ENCODE results near the gene TSPAN6. TPM values are rescaled to one million over a fixed set of nuclear protein-coding genes. Genes with fewer than 3 reads are reported as not detected.

TSPAN6 gene
- total RNA-seq, 1 experiment from 2014 or later = 47.4 TPM

- Histone ChIP-seq H3K4me1 (ENCODE audit: insufficient read depth, low read length) (peaks cover 68% of the 10 kb centered on the region), H3K9me2 (replicated peaks; ENCODE audit: low read length) (no peaks in the 10 kb centered on the region), H3K9me3 (ENCODE audit: low read length) (no peaks in the 10 kb centered on the region), H2AFZ (ENCODE audit: low read length) (peak overlapping the region; percentile 74), H3K4me2 (ENCODE audit: low read length) (peak overlapping the region; percentile 88), H3K9ac (ENCODE audit: low read length) (peak overlapping the region; percentile 69), H3K36me3 (ENCODE audit: low read depth, low read length) (no peaks in the 10 kb centered on the region), H3K79me2 (ENCODE audit: low read length) (0 out of 2 replicates have a peak, but pooled peaks cover 5% of the 10 kb centered on the region), H3K27me3 (ENCODE audit: low read length) (no peaks in the 10 kb centered on the region), H3F3A (ENCODE audit: low read length, unreplicated experiment) (peaks cover 7% of the 10 kb centered on the region), H3K4me3 (ENCODE audit: low read length) (peak overlapping the region; percentile 54), H3K27ac (ENCODE audit: low read length) (peak overlapping the region; percentile 99), H4K20me1 (ENCODE audit: low read length) (no peaks in the 10 kb centered on the region)
- ChIA-PET POLR2A (ENCODE audit: unreplicated experiment) (no interaction called here), CTCF (no interaction called here)
- intact Hi-C loops (cut with micrococcal nuclease) = no loop called here
- BruUV-seq (replicated peaks) = no TSS peak
- ATAC-seq (peak; percentile 33; the same call in 1 of the 2 replicates), DNase-seq (peak; percentile 57)
- TF ChIP-seq EZH2 (IDR thresholded peaks at IDR 0.05; ENCODE audit: low read length, unreplicated experiment) (no peak), CTCF (conservative IDR thresholded peaks at IDR 0.05; ENCODE audit: low read depth, low read length) (no peak), EZH2phosphoT487 (IDR thresholded peaks at IDR 0.05; ENCODE audit: borderline replicate concordance, low read length) (no peak)
Observed at GRCh38 chrX:100648458-100649417, 12.1 kb upstream of the TSPAN6 start.

GRCh38 chrX:100647739-100648138 is 11.1 kb upstream of the TSPAN6 start:
- Histone ChIP-seq H3F3A (ENCODE audit: low read length, unreplicated experiment) (peaks cover 7% of the 10 kb centered on the region), H3K4me1 (ENCODE audit: insufficient read depth, low read length) (peaks cover 77% of the 10 kb centered on the region), H3K9ac (ENCODE audit: low read length) (no peak overlapping the region), H3K27ac (ENCODE audit: low read length) (peak overlapping the region; percentile 99), H3K27me3 (ENCODE audit: low read length) (no peaks in the 10 kb centered on the region), H4K20me1 (ENCODE audit: low read length) (no peaks in the 10 kb centered on the region), H3K9me3 (ENCODE audit: low read length) (no peaks in the 10 kb centered on the region), H3K36me3 (ENCODE audit: low read depth, low read length) (no peaks in the 10 kb centered on the region), H3K4me3 (ENCODE audit: low read length) (no peak overlapping the region), H3K9me2 (replicated peaks; ENCODE audit: low read length) (no peaks in the 10 kb centered on the region), H3K79me2 (ENCODE audit: low read length) (0 out of 2 replicates have a peak, but pooled peaks cover 5% of the 10 kb centered on the region), H2AFZ (ENCODE audit: low read length) (no peak overlapping the region), H3K4me2 (ENCODE audit: low read length) (peak overlapping the region; percentile 88)
- no TSS peak for BruUV-seq (replicated peaks)
- ChIA-PET POLR2A (ENCODE audit: unreplicated experiment) (interaction anchor here (0.7 kb wide), 1 partner anchor 23 kb away, joined by 3 read pairs; no protein-coding TSS in a partner anchor), CTCF (interaction anchor here (0.6 kb wide), 1 partner anchor 16 kb away, joined by 3 read pairs; no protein-coding TSS in a partner anchor)
- DNase-seq = peak; percentile 23
- no peak for ATAC-seq
- intact Hi-C loops (cut with micrococcal nuclease) = no loop called here
- no peak for TF ChIP-seq CTCF (conservative IDR thresholded peaks at IDR 0.05; ENCODE audit: low read depth, low read length)
- TF ChIP-seq EZH2phosphoT487 (IDR thresholded peaks at IDR 0.05; ENCODE audit: borderline replicate concordance, low read length) = no peak
- no peak for TF ChIP-seq EZH2 (IDR thresholded peaks at IDR 0.05; ENCODE audit: low read length, unreplicated experiment)

Measured in PC-3 (cell line).